ENCODE measurements around the gene SCUBE1.
A peak's percentile ranks its signal among the peaks of the same experiment; 100 is the strongest.

GRCh38 chr22:43385770-43386641 is 42.8 kb upstream of the SCUBE1 start:
- TF ChIP-seq CHD2 (IDR thresholded peaks at IDR 0.05; ENCODE audit: low read length, partially characterized antibody) (no peak), USF1 (IDR thresholded peaks at IDR 0.05; ENCODE audit: borderline replicate concordance, low read depth) (no peak), FOXM1 (IDR thresholded peaks at IDR 0.05; ENCODE audit: low read depth) (no peak), EZH2phosphoT487 (IDR thresholded peaks at IDR 0.05; ENCODE audit: borderline replicate concordance, low read depth) (no peak), RFX5 (IDR thresholded peaks at IDR 0.05; ENCODE audit: low read length) (no peak), RAD21 (IDR thresholded peaks at IDR 0.05; ENCODE audit: low read length) (peak; percentile 90), GATA2 (CRISPR knock-in tag; IDR thresholded peaks at IDR 0.05) (no peak), RCOR1 (IDR thresholded peaks at IDR 0.05; ENCODE audit: low read length) (no peak), TEAD4 (IDR thresholded peaks at IDR 0.05; ENCODE audit: borderline replicate concordance, insufficient read depth) (no peak), NRF1 (IDR thresholded peaks at IDR 0.05; ENCODE audit: low read depth, low read length) (no peak)
- TF ChIP-seq, protein P1, sequence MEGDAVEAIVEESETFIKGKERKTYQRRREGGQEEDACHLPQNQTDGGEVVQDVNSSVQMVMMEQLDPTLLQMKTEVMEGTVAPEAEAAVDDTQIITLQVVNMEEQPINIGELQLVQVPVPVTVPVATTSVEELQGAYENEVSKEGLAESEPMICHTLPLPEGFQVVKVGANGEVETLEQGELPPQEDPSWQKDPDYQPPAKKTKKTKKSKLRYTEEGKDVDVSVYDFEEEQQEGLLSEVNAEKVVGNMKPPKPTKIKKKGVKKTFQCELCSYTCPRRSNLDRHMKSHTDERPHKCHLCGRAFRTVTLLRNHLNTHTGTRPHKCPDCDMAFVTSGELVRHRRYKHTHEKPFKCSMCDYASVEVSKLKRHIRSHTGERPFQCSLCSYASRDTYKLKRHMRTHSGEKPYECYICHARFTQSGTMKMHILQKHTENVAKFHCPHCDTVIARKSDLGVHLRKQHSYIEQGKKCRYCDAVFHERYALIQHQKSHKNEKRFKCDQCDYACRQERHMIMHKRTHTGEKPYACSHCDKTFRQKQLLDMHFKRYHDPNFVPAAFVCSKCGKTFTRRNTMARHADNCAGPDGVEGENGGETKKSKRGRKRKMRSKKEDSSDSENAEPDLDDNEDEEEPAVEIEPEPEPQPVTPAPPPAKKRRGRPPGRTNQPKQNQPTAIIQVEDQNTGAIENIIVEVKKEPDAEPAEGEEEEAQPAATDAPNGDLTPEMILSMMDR (IDR thresholded peaks at IDR 0.05): peak; percentile 64
- TF ChIP-seq, protein P2, sequence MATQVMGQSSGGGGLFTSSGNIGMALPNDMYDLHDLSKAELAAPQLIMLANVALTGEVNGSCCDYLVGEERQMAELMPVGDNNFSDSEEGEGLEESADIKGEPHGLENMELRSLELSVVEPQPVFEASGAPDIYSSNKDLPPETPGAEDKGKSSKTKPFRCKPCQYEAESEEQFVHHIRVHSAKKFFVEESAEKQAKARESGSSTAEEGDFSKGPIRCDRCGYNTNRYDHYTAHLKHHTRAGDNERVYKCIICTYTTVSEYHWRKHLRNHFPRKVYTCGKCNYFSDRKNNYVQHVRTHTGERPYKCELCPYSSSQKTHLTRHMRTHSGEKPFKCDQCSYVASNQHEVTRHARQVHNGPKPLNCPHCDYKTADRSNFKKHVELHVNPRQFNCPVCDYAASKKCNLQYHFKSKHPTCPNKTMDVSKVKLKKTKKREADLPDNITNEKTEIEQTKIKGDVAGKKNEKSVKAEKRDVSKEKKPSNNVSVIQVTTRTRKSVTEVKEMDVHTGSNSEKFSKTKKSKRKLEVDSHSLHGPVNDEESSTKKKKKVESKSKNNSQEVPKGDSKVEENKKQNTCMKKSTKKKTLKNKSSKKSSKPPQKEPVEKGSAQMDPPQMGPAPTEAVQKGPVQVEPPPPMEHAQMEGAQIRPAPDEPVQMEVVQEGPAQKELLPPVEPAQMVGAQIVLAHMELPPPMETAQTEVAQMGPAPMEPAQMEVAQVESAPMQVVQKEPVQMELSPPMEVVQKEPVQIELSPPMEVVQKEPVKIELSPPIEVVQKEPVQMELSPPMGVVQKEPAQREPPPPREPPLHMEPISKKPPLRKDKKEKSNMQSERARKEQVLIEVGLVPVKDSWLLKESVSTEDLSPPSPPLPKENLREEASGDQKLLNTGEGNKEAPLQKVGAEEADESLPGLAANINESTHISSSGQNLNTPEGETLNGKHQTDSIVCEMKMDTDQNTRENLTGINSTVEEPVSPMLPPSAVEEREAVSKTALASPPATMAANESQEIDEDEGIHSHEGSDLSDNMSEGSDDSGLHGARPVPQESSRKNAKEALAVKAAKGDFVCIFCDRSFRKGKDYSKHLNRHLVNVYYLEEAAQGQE (IDR thresholded peaks at IDR 0.05; ENCODE audit: low read depth, low read length): no peak

Measured in SK-N-SH (cell line).